Activated T-helper 2 cell treated with anti-CD3 and anti-CD28 coated beads, Interferon-gamma antibody, Interleukin-2, Interleukin-4, amounts not matched to agents 10 μg/mL and 5 μg/mL and 100 μg/mL, durations not matched to agents 14 hours and 24 hours and 36 hours (primary cell): ENCODE measurements around the gene FRS3. TPM values are rescaled to one million over a fixed set of nuclear protein-coding genes. Genes with fewer than 3 reads are reported as not detected.

Experiments used
- DNase-seq: peaks from one replicate; pipeline ENCODE4 v3.0.0; 2021; ENCODE audit warnings: low spot score
- H3K27ac Mint-ChIP-seq: one replicate; pipeline ENCODE4 v1.8.0; 2021; ENCODE audit warnings: mixed read lengths
- H3K27me3 Mint-ChIP-seq: one replicate; pipeline ENCODE4 v1.8.0; 2021; ENCODE audit warnings: low read depth, mixed read lengths
- H3K36me3 Mint-ChIP-seq: one replicate; pipeline ENCODE4 v1.8.0; 2021; ENCODE audit warnings: low read depth, mixed read lengths
- H3K4me1 Mint-ChIP-seq: one replicate; pipeline ENCODE4 v1.8.0; 2021; ENCODE audit warnings: low read depth, mixed read lengths
- H3K4me3 Mint-ChIP-seq: one replicate; pipeline ENCODE4 v1.8.0; 2021; ENCODE audit warnings: low read depth, mild to moderate bottlenecking, moderate library complexity, mixed read lengths
- H3K9me3 Mint-ChIP-seq: one replicate; pipeline ENCODE4 v1.8.0; 2021; ENCODE audit warnings: mixed read lengths
- intact Hi-C: fragments of 100-400 bp; cut with micrococcal nuclease; formaldehyde crosslinking; loops from one replicate; pipeline ENCODE4 v1.15.1; 2023
- total RNA-seq: library from RNA; stranded (reverse); gene quantifications from 2 replicates; pipeline ENCODE4 v1.2.3, GENCODE V29; 2022

The FRS3 gene
- total RNA-seq, 1 donor from 2014 or later, result 5.8 TPM

- Mint-ChIP-seq H3K4me3 (no peak overlapping the region), H3K27me3 (no peaks in the 10 kb centered on the region), H3K9me3 (no peaks in the 10 kb centered on the region), H3K27ac (no peak overlapping the region), H3K4me1 (peaks cover 4% of the 10 kb centered on the region), H3K36me3 (no peaks in the 10 kb centered on the region)
- no peak for DNase-seq
- intact Hi-C loops, result no loop called here
Observed at GRCh38 chr6:41721414-41721813, 58.3 kb downstream of the FRS3 start.

- no peak overlapping the region for H3K27ac Mint-ChIP-seq
- no peak overlapping the region for H3K4me3 Mint-ChIP-seq
- no peaks in the 10 kb centered on the region for H3K36me3 Mint-ChIP-seq
- DNase-seq, result no peak
- peaks cover 7% of the 10 kb centered on the region for H3K4me1 Mint-ChIP-seq
- H3K9me3 Mint-ChIP-seq, result no peaks in the 10 kb centered on the region
- H3K27me3 Mint-ChIP-seq, result no peaks in the 10 kb centered on the region
- intact Hi-C loops, result no loop called here
Observed at GRCh38 chr6:41720783-41721182, 58.9 kb downstream of the FRS3 start.

- intact Hi-C loops, result no loop called here
- no peak overlapping the region for H3K4me3 Mint-ChIP-seq
- no peak overlapping the region for H3K27ac Mint-ChIP-seq
- no peak for DNase-seq
- H3K9me3 Mint-ChIP-seq, result no peaks in the 10 kb centered on the region
- H3K4me1 Mint-ChIP-seq, result peaks cover 10% of the 10 kb centered on the region
- no peaks in the 10 kb centered on the region for H3K36me3 Mint-ChIP-seq
- no peaks in the 10 kb centered on the region for H3K27me3 Mint-ChIP-seq
Observed at GRCh38 chr6:41720262-41720620, 59.5 kb downstream of the FRS3 start.

Other genes starting within 250 kb of the FRS3 start
- 9.6 and 9.7 TPM in 2 replicates for gene FOXP4, start 233.5 kb downstream of the FRS3 start, total RNA-seq
- gene MDFI, start 141.4 kb downstream of the FRS3 start, total RNA-seq, result not detected in 2 replicates
- 11.2 and 13.4 TPM in 2 replicates for gene TFEB, start 44.3 kb downstream of the FRS3 start, total RNA-seq
- gene PGC, start 32.5 kb downstream of the FRS3 start, total RNA-seq, result not detected in 2 replicates
- not detected in 2 replicates for gene PRICKLE4, start 882 bp upstream of the FRS3 start, total RNA-seq
- gene TOMM6, start 7.8 kb upstream of the FRS3 start, total RNA-seq, result 308 and 316 TPM in 2 replicates
- 6.1 and 6.4 TPM in 2 replicates for gene USP49, start 115.5 kb upstream of the FRS3 start, total RNA-seq
- 23.7 and 24.3 TPM in 2 replicates for gene MED20, start 141.2 kb upstream of the FRS3 start, total RNA-seq
- gene BYSL, start 141.6 kb upstream of the FRS3 start, total RNA-seq, result 58.2 and 60.5 TPM in 2 replicates
- gene CCND3, start 161.9 kb upstream of the FRS3 start, total RNA-seq, result 207 and 217 TPM in 2 replicates